ENCODE results near the gene PSAT1.

DNA sequence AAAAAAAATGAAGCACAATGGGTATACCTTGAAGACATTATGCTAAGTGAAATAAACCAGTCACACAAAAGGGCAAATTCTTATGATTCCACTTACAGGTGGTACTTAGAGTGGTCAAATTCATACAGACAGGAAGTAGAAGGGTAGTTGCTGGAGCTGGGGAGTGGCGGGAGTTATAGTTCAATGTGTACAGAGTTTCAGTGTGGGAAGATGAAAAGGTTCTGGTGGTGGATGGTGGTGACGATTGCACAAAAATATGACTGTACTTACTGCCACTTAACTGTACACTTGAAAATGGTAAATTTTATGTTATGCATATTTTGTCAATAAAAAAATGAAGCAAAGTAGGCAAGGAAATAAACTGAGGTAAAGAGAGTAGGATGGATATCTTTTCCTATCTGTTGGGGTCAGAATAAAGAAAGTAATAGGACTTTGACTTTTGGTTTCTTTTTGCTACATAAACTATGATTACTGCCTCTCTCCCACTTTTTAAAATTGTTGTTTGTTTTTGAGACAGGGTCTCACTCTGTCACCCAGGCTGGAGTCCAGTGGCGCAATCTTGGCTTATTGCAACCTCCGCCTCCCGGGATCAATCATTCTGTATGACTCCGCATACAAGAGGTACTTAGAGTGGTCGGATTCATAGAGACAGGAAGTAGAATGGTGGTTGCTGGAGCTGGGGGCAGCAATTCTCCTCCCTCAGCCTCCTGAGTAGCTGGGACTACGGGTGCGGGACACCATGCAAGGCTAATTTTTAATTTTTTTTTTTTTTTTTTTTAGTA lies 4.0 kb upstream of the PSAT1 start:
- TF ChIP-seq CTCF (IDR thresholded peaks at IDR 0.05) (no peak), EZH2 (IDR thresholded peaks at IDR 0.05) (no peak)
